GM18499 (cell line): ENCODE measurements around the gene TBX10.

Experiments used
- ATAC-seq: cut with Tn5 transposase; IDR thresholded peaks from one replicate; pipeline ENCODE4 v1.9.1; 2021; ENCODE audit warnings: moderate number of reproducible peaks; ENCODE audit not compliant: insufficient read depth, unreplicated experiment

The TBX10 gene

GRCh38 chr11:67583247-67584204 is 56.0 kb downstream of the TBX10 start, which contains the start of gene GSTP1:
Gene GSTP1, plus strand, starts transcription at chr11:67583812. Its CDS starts 32 bp downstream, at chr11:67583844.
- no peak for ATAC-seq

- ATAC-seq, result no peak
Observed at GRCh38 chr11:67582011-67582410, 57.6 kb downstream of the TBX10 start.

GRCh38 chr11:67581469-67581868 is 58.1 kb downstream of the TBX10 start:
- ATAC-seq, result no peak
